Esophagus (tissue), 2 donors: Measurements from ENCODE around the gene RGL2. TPM values are rescaled to one million over a fixed set of nuclear protein-coding genes. Genes with fewer than 3 reads are reported as not detected.

Experiments used
- H3K27ac ChIP-seq, 2 donors: one replicate each; pipeline ENCODE4 v1.5.1; 2013; ENCODE audit warnings: low read depth in 2 of 2, mild to moderate bottlenecking in 2 of 2, inconsistent platforms in 1 of 2, low read length in 1 of 2, moderate library complexity in 1 of 2
- H3K27me3 ChIP-seq, 2 donors: one replicate each; pipeline ENCODE4 v1.6.1; 2013; ENCODE audit warnings: low read length in 2 of 2, control low read depth in 1 of 2, mild to moderate bottlenecking in 1 of 2; ENCODE audit not compliant: insufficient read depth in 2 of 2, control insufficient read depth in 1 of 2
- H3K36me3 ChIP-seq, 2 donors: one replicate each; pipeline ENCODE4 v1.6.1; 2013; ENCODE audit warnings: low read length in 1 of 2; ENCODE audit not compliant: control insufficient read depth in 2 of 2, insufficient read depth in 2 of 2
- H3K4me1 ChIP-seq, 2 donors: one replicate each; pipeline ENCODE4 v1.6.1; 2013; ENCODE audit warnings: low read length in 1 of 2; ENCODE audit not compliant: control insufficient read depth in 2 of 2, insufficient read depth in 2 of 2
- H3K4me3 ChIP-seq, 2 donors: one replicate each; pipeline ENCODE4 v1.5.1; 2013; ENCODE audit warnings: low read length in 2 of 2, mild to moderate bottlenecking in 2 of 2, low read depth in 1 of 2, moderate library complexity in 1 of 2
- H3K9me3 ChIP-seq, 2 donors: one replicate each; pipeline ENCODE4 v1.6.1; 2013; ENCODE audit warnings: mild to moderate bottlenecking in 2 of 2, low read depth in 1 of 2, low read length in 1 of 2, moderate library complexity in 1 of 2; ENCODE audit not compliant: control insufficient read depth in 2 of 2, insufficient read depth in 1 of 2
- WGBS, 2 donors: extraction: QIAGEN DNeasy Blood & Tissue Kit; methylation state at CpG; one replicate each; pipeline ENCODE4 v1.1.7; 2013; 5-methylcytosine and 5-hydroxymethylcytosine counted together
- polyA plus RNA-seq, 2 donors: library from polyadenylated mRNA; stranded (reverse); fragments of 200-250 nt; gene quantifications; one replicate each; pipeline ENCODE4 v1.2.3, GENCODE V29; 2013
- donor health status: healthy with polysubstance abuse.
- donor health status: Bipolar disorder and iron deficiency.

Gene RGL2
- polyA plus RNA-seq, 2 donors: 58.7 to 134 TPM

- H3K27ac ChIP-seq: peak within 1 kb of the TSS; percentile 88 to 90
- peaks cover 18 to 24% of the 10 kb centered on the region in 2 donors for H3K36me3 ChIP-seq
- H3K4me1 ChIP-seq: peaks cover 7 to 26% of the 10 kb centered on the region in 2 donors
- 2% methylated on average over 36 to 44 of the region's 44 CpGs for WGBS, 2 donors
- H3K9me3 ChIP-seq: no peaks in the 10 kb centered on the region
- no peaks in the 10 kb centered on the region for H3K27me3 ChIP-seq
- peak within 1 kb of the TSS; percentile 50 to 53 for H3K4me3 ChIP-seq
Observed at GRCh38 chr6:33317669-33318425, 19.1 kb upstream of the RGL2 start, which contains the start of gene ZBTB22. ZBTB22 (minus strand) TSS chr6:33317744; CDS start chr6:33316916, 828 bp downstream.

- Histone ChIP-seq H3K27ac (peak overlapping the region; percentile 88 to 90), H3K4me1 (peaks cover 7 to 28% of the 10 kb centered on the region in 2 donors), H3K36me3 (peaks cover 18 to 24% of the 10 kb centered on the region in 2 donors), H3K27me3 (no peaks in the 10 kb centered on the region), H3K4me3 (peak overlapping the region; percentile 50 to 53), H3K9me3 (no peaks in the 10 kb centered on the region)
- 0 to 2% methylated on average over 8 to 27 of the region's 27 CpGs for WGBS, 2 donors
Observed at GRCh38 chr6:33317419-33317668, 18.6 kb upstream of the RGL2 start.

- H3K36me3 ChIP-seq: peaks cover 18 to 24% of the 10 kb centered on the region in 2 donors
- peaks cover 6 to 28% of the 10 kb centered on the region in 2 donors for H3K4me1 ChIP-seq
Observed at GRCh38 chr6:33316603-33317418, 18.1 kb upstream of the RGL2 start.

GRCh38 chr6:33315793-33316602 is 17.3 kb upstream of the RGL2 start:
- Histone ChIP-seq H3K4me1 (peaks cover 4 to 27% of the 10 kb centered on the region in 2 donors), H3K36me3 (peaks cover 16 to 24% of the 10 kb centered on the region in 2 donors), H3K9me3 (no peaks in the 10 kb centered on the region), H3K27ac (no peak overlapping the region), H3K4me3 (no peak overlapping the region), H3K27me3 (no peaks in the 10 kb centered on the region)
- whole genome bisulfite sequencing, 2 donors: 88 to 93% methylated on average over 17 of the region's 17 CpGs

More at GRCh38 chr6:33316603-33317418, 18.1 kb upstream of the RGL2 start:
- Histone ChIP-seq H3K4me3 (peak overlapping the region in 1 of 2 donors; percentile 50), H3K27ac (peak overlapping the region; percentile 88 to 90), H3K9me3 (no peaks in the 10 kb centered on the region), H3K27me3 (no peaks in the 10 kb centered on the region)
- WGBS, 2 donors: 75 to 78% methylated on average over 19 of the region's 19 CpGs

GRCh38 chr6:33314943-33315792 is 16.4 kb upstream of the RGL2 start:
- no peaks in the 10 kb centered on the region for H3K27me3 ChIP-seq
- no peaks in the 10 kb centered on the region for H3K9me3 ChIP-seq
- H3K4me3 ChIP-seq: peak overlapping the region; percentile 83 to 88
- 32 to 38% methylated on average over 47 of the region's 47 CpGs for WGBS, 2 donors
- H3K36me3 ChIP-seq: peaks cover 12 to 16% of the 10 kb centered on the region in 2 donors
- H3K27ac ChIP-seq: peak overlapping the region; percentile 97 to 98
- H3K4me1 ChIP-seq: peaks cover 4 to 18% of the 10 kb centered on the region in 2 donors

GRCh38 chr6:33314515-33314942 is 15.8 kb upstream of the RGL2 start:
- Histone ChIP-seq H3K9me3 (no peaks in the 10 kb centered on the region), H3K4me3 (peak overlapping the region; percentile 83 to 88), H3K4me1 (peaks cover 4 to 18% of the 10 kb centered on the region in 2 donors), H3K27me3 (no peaks in the 10 kb centered on the region), H3K27ac (peak overlapping the region; percentile 97 to 98), H3K36me3 (peaks cover 7 to 10% of the 10 kb centered on the region in 2 donors)
- WGBS, 2 donors: 2% methylated on average over 10 of the region's 10 CpGs

GRCh38 chr6:33313709-33314514 is 15.2 kb upstream of the RGL2 start, which contains the start of gene TAPBP:
TAPBP (minus strand) TSS chr6:33314078; CDS start chr6:33314041, 37 bp downstream.
- Histone ChIP-seq H3K27me3 (no peaks in the 10 kb centered on the region), H3K4me3 (peak within 1 kb of the TSS; percentile 83 to 88), H3K27ac (peak within 1 kb of the TSS; percentile 97 to 98), H3K9me3 (no peaks in the 10 kb centered on the region), H3K4me1 (peaks cover 4 to 18% of the 10 kb centered on the region in 2 donors), H3K36me3 (peaks cover under 1 to 5% of the 10 kb centered on the region in 2 donors)
- 0 to 1% methylated on average over 47 of the region's 47 CpGs for WGBS, 2 donors

GRCh38 chr6:33313105-33313708 is 14.5 kb upstream of the RGL2 start:
- WGBS, 2 donors: 0 to 1% methylated on average over 33 of the region's 33 CpGs
- Histone ChIP-seq H3K27me3 (no peaks in the 10 kb centered on the region), H3K9me3 (no peaks in the 10 kb centered on the region), H3K27ac (peak overlapping the region; percentile 97 to 98), H3K4me1 (peaks cover 4 to 18% of the 10 kb centered on the region in 2 donors), H3K36me3 (no peaks in the 10 kb centered on the region), H3K4me3 (peak overlapping the region; percentile 83 to 88)
